Parathyroid adenoma (tissue), 2 donors: ENCODE data around the gene FMR1.

Experiments
- H2AFZ ChIP-seq: fragments of 300-600 bp; sonication (generic); one replicate; pipeline ENCODE4 v1.7.0; 2017; ENCODE audit warnings: antibody characterized with exemption, mild to moderate bottlenecking
- H3K27ac ChIP-seq: fragments of 300-600 bp; sonication (generic); one replicate; pipeline ENCODE4 v1.7.0; 2017
- H3K27me3 ChIP-seq: fragments of 300-600 bp; sonication (generic); one replicate; pipeline ENCODE4 v1.7.0; 2017; ENCODE audit warnings: low read length; ENCODE audit not compliant: control insufficient read depth, insufficient read depth
- H3K36me3 ChIP-seq: fragments of 300-600 bp; sonication (generic); one replicate; pipeline ENCODE4 v1.7.0; 2017; ENCODE audit warnings: low read length; ENCODE audit not compliant: control insufficient read depth, insufficient read depth
- H3K4me1 ChIP-seq: fragments of 300-600 bp; sonication (generic); one replicate; pipeline ENCODE4 v1.7.0; 2017; ENCODE audit warnings: control low read depth
- H3K4me2 ChIP-seq: fragments of 300-600 bp; sonication (generic); one replicate; pipeline ENCODE4 v1.7.0; 2017; ENCODE audit warnings: low read length
- H3K4me3 ChIP-seq: fragments of 300-600 bp; sonication (generic); one replicate; pipeline ENCODE4 v1.7.0; 2017; ENCODE audit warnings: low read depth, low read length
- H3K79me2 ChIP-seq: fragments of 300-600 bp; sonication (generic); one replicate; pipeline ENCODE4 v1.7.0; 2017; ENCODE audit warnings: control low read depth
- H3K9ac ChIP-seq: fragments of 300-600 bp; sonication (generic); one replicate; pipeline ENCODE4 v1.7.0; 2017; ENCODE audit warnings: mild to moderate bottlenecking
- H3K9me3 ChIP-seq: fragments of 300-600 bp; sonication (generic); one replicate; pipeline ENCODE4 v1.7.0; 2017; ENCODE audit warnings: low read length; ENCODE audit not compliant: control insufficient read depth
- CTCF ChIP-seq: fragments of 300-600 bp; sonication (generic); IDR thresholded peaks from one replicate; pipeline ENCODE4 v1.7.0; 2017; ENCODE audit warnings: antibody characterized with exemption, mild to moderate bottlenecking
- donor health status: primary hyperparathyroidism.

FMR1 gene

GRCh38 chrX:147978931-147979330 is 67.2 kb downstream of the FMR1 start:
- no peak overlapping the region for H3K9ac ChIP-seq
- H3K27me3 ChIP-seq: no peaks in the 10 kb centered on the region
- H3K79me2 ChIP-seq: no peaks in the 10 kb centered on the region
- no peaks in the 10 kb centered on the region for H3K4me1 ChIP-seq
- H3K36me3 ChIP-seq: no peaks in the 10 kb centered on the region
- H3K27ac ChIP-seq: no peak overlapping the region
- H3K4me3 ChIP-seq: no peak overlapping the region
- no peaks in the 10 kb centered on the region for H3K9me3 ChIP-seq
- no peak overlapping the region for H2AFZ ChIP-seq
- no peak overlapping the region for H3K4me2 ChIP-seq
- no peak for TF ChIP-seq CTCF

- H3K4me1 ChIP-seq: no peaks in the 10 kb centered on the region
- H3K27me3 ChIP-seq: no peaks in the 10 kb centered on the region
- no peak for TF ChIP-seq CTCF
- no peak within 1 kb of the TSS for H2AFZ ChIP-seq
- H3K27ac ChIP-seq: no peak within 1 kb of the TSS
- no peak within 1 kb of the TSS for H3K4me2 ChIP-seq
- H3K36me3 ChIP-seq: no peaks in the 10 kb centered on the region
- no peak within 1 kb of the TSS for H3K4me3 ChIP-seq
- no peaks in the 10 kb centered on the region for H3K79me2 ChIP-seq
- H3K9ac ChIP-seq: no peak within 1 kb of the TSS
- H3K9me3 ChIP-seq: no peaks in the 10 kb centered on the region
These were observed 69.5 kb downstream of the FMR1 start, which contains the start of gene FMR1NB for GRCh38 chrX:147981038-147981752. Gene FMR1NB, plus strand, starts transcription at chrX:147981337. Its CDS starts 66 bp downstream, at chrX:147981403.
